Gastrocnemius medialis (tissue), 4 donors: ENCODE data around the gene MMP17.

Source experiments
- POLR2A ChIP-seq, 2 donors: fragments of 450-650 bp; IDR thresholded peaks; one replicate each; pipeline ENCODE4 v1.6.1; 2017; ENCODE audit warnings: antibody characterized with exemption in 2 of 2, mild to moderate bottlenecking in 2 of 2, moderate library complexity in 2 of 2
- TF ChIP-seq, protein P1 (sequence below), 5 experiments: fragments of 450-650 bp in 3 of 5; fragments of 200-600 bp in 2 of 5; sonication (generic) in 2 of 5; IDR thresholded peaks in 4 of 5; conservative IDR thresholded peaks in 1 of 5; 1 replicate in 4 of 5; 2 replicates in 1 of 5; pipeline ENCODE4 v1.5.1; 2016 to 2019; ENCODE audit warnings: antibody characterized with exemption in 5 of 5, mild to moderate bottlenecking in 3 of 5, moderate library complexity in 3 of 5

DNA sequence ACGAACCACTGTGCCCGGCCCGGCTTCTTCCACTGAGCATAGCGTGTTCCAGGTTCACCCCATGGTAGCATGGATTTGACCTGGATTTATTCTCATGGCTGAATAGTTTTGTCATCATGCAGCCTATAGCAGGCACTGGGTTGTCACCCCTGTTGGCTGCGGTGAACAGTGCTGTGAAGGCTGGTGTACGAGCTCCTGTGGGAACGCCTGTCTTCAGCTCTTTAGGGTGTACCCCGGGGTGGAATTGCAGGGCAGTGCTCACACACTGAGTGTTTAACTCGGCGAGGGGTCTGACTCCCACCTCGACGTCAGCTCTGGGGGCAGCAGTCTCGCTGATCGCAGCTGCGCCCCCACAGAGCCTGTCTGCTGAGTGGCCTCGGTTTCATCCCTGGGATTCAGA is 15.3 kb downstream of the MMP17 start:
- TF ChIP-seq, protein P1, sequence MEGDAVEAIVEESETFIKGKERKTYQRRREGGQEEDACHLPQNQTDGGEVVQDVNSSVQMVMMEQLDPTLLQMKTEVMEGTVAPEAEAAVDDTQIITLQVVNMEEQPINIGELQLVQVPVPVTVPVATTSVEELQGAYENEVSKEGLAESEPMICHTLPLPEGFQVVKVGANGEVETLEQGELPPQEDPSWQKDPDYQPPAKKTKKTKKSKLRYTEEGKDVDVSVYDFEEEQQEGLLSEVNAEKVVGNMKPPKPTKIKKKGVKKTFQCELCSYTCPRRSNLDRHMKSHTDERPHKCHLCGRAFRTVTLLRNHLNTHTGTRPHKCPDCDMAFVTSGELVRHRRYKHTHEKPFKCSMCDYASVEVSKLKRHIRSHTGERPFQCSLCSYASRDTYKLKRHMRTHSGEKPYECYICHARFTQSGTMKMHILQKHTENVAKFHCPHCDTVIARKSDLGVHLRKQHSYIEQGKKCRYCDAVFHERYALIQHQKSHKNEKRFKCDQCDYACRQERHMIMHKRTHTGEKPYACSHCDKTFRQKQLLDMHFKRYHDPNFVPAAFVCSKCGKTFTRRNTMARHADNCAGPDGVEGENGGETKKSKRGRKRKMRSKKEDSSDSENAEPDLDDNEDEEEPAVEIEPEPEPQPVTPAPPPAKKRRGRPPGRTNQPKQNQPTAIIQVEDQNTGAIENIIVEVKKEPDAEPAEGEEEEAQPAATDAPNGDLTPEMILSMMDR (IDR thresholded peaks at IDR 0.05 in 4 of 5, conservative IDR thresholded peaks at IDR 0.05 in 1 of 5) = no peak
- TF ChIP-seq POLR2A (IDR thresholded peaks at IDR 0.05) = no peak
